OCI-LY3 (cell line): ENCODE measurements around the gene DCAF12L1.

Experiments used
- EZH2phosphoT487 ChIP-seq: fragments of 200-600 bp; shearing (Covaris generic); IDR thresholded peaks from 2 replicates; pipeline ENCODE4 v1.6.1; 2018; ENCODE audit warnings: antibody characterized with exemption, mixed run types, low read depth
- TF ChIP-seq, protein P1 (sequence below): fragments of 200-600, 300-600 bp; sonication (generic); IDR thresholded peaks from 2 replicates; pipeline ENCODE4 v1.5.1; 2014; ENCODE audit warnings: antibody characterized with exemption, low read length, low read depth

DNA sequence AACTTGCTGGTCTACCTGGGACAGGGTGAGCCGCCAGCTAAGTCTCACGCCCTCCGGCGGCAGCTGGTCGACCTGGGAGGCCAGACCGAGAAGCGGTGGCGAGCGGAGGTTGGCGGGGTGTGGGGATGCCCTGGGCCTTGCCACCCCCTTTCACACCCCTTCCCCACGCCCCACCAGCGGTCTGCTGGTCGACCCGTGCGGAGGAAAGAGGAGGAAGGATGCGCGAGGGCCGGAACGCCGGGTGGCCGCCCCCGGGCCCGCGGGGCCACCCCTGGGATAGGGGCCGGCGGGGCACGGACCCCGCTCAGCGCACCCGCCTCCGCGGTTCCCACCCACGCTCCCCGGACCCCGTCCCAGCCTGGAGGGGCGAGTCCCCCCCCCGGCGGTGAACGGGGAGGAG lies 28.3 kb upstream of the DCAF12L1 start:
- TF ChIP-seq, protein P1, sequence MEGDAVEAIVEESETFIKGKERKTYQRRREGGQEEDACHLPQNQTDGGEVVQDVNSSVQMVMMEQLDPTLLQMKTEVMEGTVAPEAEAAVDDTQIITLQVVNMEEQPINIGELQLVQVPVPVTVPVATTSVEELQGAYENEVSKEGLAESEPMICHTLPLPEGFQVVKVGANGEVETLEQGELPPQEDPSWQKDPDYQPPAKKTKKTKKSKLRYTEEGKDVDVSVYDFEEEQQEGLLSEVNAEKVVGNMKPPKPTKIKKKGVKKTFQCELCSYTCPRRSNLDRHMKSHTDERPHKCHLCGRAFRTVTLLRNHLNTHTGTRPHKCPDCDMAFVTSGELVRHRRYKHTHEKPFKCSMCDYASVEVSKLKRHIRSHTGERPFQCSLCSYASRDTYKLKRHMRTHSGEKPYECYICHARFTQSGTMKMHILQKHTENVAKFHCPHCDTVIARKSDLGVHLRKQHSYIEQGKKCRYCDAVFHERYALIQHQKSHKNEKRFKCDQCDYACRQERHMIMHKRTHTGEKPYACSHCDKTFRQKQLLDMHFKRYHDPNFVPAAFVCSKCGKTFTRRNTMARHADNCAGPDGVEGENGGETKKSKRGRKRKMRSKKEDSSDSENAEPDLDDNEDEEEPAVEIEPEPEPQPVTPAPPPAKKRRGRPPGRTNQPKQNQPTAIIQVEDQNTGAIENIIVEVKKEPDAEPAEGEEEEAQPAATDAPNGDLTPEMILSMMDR, result no peak
- no peak for TF ChIP-seq EZH2phosphoT487
